Measurements from ENCODE around the gene CHKA. TPM values are rescaled to one million over a fixed set of nuclear protein-coding genes. Genes with fewer than 3 reads are reported as not detected.

Gene CHKA
- total RNA-seq, 2 donors from 2014 or later, result 50.1 to 83.7 TPM

GRCh38 chr11:68047437-68048290 is 73.5 kb downstream of the CHKA start:
- peaks cover 27% of the 10 kb centered on the region for H3K36me3 ChIP-seq
- H3K9ac ChIP-seq (ENCODE audit: low read depth in 2 of 2, low read length in 2 of 2), result no peak overlapping the region
- no peaks in the 10 kb centered on the region for H3K4me1 ChIP-seq
- no peaks in the 10 kb centered on the region for H3K9me3 ChIP-seq
- H3K27me3 ChIP-seq, result no peaks in the 10 kb centered on the region
- intact Hi-C loops (cut with DNase I), result loop anchor here (10.0 kb wide), 1 partner anchor 157 kb away; no protein-coding TSS in a partner anchor
- no peak overlapping the region for H3K27ac ChIP-seq
- H3K4me3 ChIP-seq, result no peak overlapping the region
- TF ChIP-seq CTCF (IDR thresholded peaks at IDR 0.05), result no peak
- no peak for DNase-seq

- no peak overlapping the region for H3K4me3 ChIP-seq
- no peak for TF ChIP-seq CTCF (IDR thresholded peaks at IDR 0.05)
- H3K27me3 ChIP-seq, result no peaks in the 10 kb centered on the region
- intact Hi-C loops (cut with DNase I), result loop anchor here (10.0 kb wide), 1 partner anchor 160 kb away; no protein-coding TSS in a partner anchor
- no peaks in the 10 kb centered on the region for H3K9me3 ChIP-seq
- H3K27ac ChIP-seq, result no peak overlapping the region
- no peak for DNase-seq
- H3K36me3 ChIP-seq, result peaks cover 27% of the 10 kb centered on the region
- no peak overlapping the region for H3K9ac ChIP-seq (ENCODE audit: low read depth in 2 of 2, low read length in 2 of 2)
- peaks cover 10% of the 10 kb centered on the region for H3K4me1 ChIP-seq
Observed at GRCh38 chr11:68044898-68045351, 76.3 kb downstream of the CHKA start.

DNA sequence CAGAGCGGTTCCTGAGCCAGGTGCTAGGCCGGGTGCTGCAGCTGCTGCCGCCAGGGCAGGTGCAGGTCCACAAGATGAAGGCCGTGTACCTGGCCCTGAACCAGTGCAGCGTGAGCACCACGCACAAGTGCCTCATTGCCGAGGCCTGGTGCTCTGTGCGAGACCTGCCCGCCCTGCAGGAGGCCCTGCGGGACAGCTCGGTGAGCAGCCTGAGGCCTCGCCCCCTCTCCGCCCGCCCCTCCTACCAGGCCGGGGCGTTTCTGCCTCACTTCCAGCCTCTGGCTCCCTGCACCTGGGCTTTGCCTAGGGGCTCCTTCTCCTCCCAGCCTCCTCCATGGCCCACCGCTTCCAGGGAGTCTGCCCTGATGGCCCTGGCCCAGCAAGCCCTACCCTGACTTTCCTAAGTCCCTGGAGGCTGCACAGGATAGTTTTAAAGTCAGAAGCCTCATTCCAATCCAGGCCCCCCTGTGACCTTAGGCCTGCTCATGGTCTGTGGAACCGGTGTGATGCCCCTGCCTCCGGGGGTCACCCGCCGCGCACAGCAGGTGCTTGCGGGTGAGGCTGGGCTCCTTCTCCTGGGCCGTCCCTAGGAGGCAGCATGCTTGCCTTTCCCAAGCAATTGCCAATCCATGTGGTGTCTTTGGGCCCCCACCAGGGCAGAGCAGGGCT is 76.9 kb downstream of the CHKA start:
- Histone ChIP-seq H3K9ac (ENCODE audit: low read depth in 2 of 2, low read length in 2 of 2) (no peak overlapping the region), H3K9me3 (no peaks in the 10 kb centered on the region), H3K27me3 (no peaks in the 10 kb centered on the region), H3K27ac (no peak overlapping the region), H3K36me3 (peaks cover 25% of the 10 kb centered on the region), H3K4me3 (no peak overlapping the region), H3K4me1 (peaks cover 10% of the 10 kb centered on the region)
- intact Hi-C loops (cut with DNase I), result loop anchor here (10.0 kb wide), 1 partner anchor 161 kb away; no protein-coding TSS in a partner anchor
- DNase-seq, result no peak
- no peak for TF ChIP-seq CTCF (IDR thresholded peaks at IDR 0.05)

DNA sequence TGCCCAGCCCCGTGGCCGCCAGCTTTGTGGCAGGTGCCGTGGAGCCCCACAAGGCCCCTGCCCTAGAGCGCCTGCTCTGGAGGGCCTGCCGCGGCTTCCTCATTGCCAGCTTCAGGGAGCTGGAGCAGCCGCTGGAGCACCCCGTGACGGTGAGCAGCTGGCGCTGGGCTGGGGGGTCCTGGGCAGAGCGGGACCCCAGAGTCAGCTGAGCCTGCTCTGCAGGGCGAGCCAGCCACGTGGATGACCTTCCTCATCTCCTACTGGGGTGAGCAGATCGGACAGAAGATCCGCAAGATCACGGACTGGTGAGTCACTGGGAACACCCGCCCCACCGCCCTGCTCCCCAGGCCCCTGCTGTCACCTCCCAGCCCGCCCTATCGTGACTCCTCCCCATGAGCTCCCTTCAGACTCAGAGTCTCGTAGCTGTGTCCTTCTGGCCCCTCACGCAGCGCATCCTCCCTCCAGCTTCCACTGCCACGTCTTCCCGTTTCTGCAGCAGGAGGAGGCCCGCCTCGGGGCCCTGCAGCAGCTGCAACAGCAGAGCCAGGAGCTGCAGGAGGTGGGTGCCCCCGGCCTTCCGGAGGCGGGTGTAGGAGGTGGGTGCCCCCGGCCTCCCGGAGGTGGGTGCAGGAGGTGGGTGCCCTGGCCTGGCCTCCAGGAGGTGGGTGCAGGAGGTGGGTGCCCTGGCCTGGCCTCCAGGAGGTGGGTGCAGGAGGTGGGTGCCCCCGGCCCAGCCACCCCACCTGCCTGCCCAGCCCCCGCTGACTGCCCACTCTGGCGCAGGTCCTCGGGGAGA is 77.6 kb downstream of the CHKA start:
- H3K27ac ChIP-seq, result no peak overlapping the region
- H3K9me3 ChIP-seq, result no peaks in the 10 kb centered on the region
- H3K9ac ChIP-seq (ENCODE audit: low read depth in 2 of 2, low read length in 2 of 2), result peak overlapping the region in 1 of 2 donors; percentile 24
- intact Hi-C loops (cut with DNase I), result loop anchor here (10.0 kb wide), 1 partner anchor 161 kb away; no protein-coding TSS in a partner anchor
- TF ChIP-seq CTCF (IDR thresholded peaks at IDR 0.05), result no peak
- H3K4me1 ChIP-seq, result peaks cover 10% of the 10 kb centered on the region
- DNase-seq, result no peak
- H3K4me3 ChIP-seq, result no peak overlapping the region
- no peaks in the 10 kb centered on the region for H3K27me3 ChIP-seq
- H3K36me3 ChIP-seq, result peaks cover 18% of the 10 kb centered on the region

GRCh38 chr11:68043029-68043348 is 78.2 kb downstream of the CHKA start:
- Histone ChIP-seq H3K27me3 (no peaks in the 10 kb centered on the region), H3K9me3 (no peaks in the 10 kb centered on the region), H3K4me3 (no peak overlapping the region), H3K4me1 (peaks cover 16% of the 10 kb centered on the region), H3K9ac (ENCODE audit: low read depth in 2 of 2, low read length in 2 of 2) (peak overlapping the region in 1 of 2 donors; percentile 24), H3K36me3 (peaks cover 18% of the 10 kb centered on the region), H3K27ac (no peak overlapping the region)
- DNase-seq, result no peak
- TF ChIP-seq CTCF (IDR thresholded peaks at IDR 0.05), result no peak
- intact Hi-C loops (cut with DNase I), result loop anchor here (10.0 kb wide), 1 partner anchor 162 kb away; no protein-coding TSS in a partner anchor
